ENCODE data around the gene ADK.

GRCh38 chr10:74575191-74575720 lies 424.2 kb downstream of the ADK start:
- TF ChIP-seq, protein P1, sequence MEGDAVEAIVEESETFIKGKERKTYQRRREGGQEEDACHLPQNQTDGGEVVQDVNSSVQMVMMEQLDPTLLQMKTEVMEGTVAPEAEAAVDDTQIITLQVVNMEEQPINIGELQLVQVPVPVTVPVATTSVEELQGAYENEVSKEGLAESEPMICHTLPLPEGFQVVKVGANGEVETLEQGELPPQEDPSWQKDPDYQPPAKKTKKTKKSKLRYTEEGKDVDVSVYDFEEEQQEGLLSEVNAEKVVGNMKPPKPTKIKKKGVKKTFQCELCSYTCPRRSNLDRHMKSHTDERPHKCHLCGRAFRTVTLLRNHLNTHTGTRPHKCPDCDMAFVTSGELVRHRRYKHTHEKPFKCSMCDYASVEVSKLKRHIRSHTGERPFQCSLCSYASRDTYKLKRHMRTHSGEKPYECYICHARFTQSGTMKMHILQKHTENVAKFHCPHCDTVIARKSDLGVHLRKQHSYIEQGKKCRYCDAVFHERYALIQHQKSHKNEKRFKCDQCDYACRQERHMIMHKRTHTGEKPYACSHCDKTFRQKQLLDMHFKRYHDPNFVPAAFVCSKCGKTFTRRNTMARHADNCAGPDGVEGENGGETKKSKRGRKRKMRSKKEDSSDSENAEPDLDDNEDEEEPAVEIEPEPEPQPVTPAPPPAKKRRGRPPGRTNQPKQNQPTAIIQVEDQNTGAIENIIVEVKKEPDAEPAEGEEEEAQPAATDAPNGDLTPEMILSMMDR (IDR thresholded peaks at IDR 0.05 in 4 of 5, conservative IDR thresholded peaks at IDR 0.05 in 1 of 5), result no peak
- no peak for TF ChIP-seq POLR2A (IDR thresholded peaks at IDR 0.05)
